Measurements from ENCODE around the gene PIK3CA.

PIK3CA gene

GRCh38 chr3:179279837-179280236 lies 131.7 kb downstream of the PIK3CA start:
- Histone ChIP-seq H3K4me1 (ENCODE audit: insufficient read depth, low read length) (no peaks in the 10 kb centered on the region), H2AFZ (ENCODE audit: low read depth, low read length) (no peak overlapping the region), H3K36me3 (ENCODE audit: insufficient read depth, low read length) (no peaks in the 10 kb centered on the region), H3K9me3 (ENCODE audit: insufficient read depth, low read length, severe bottlenecking) (no peaks in the 10 kb centered on the region), H3K79me2 (ENCODE audit: insufficient read depth, low read length) (no peaks in the 10 kb centered on the region), H3K9ac (ENCODE audit: low read depth, low read length) (no peak overlapping the region), H3K4me3 (ENCODE audit: low read depth in 1 of 2, low read length in 2 of 2) (no peak overlapping the region), H3K27ac (ENCODE audit: low read length) (no peak overlapping the region), H4K20me1 (ENCODE audit: insufficient read depth, low read length) (no peaks in the 10 kb centered on the region), H3K4me2 (ENCODE audit: insufficient read depth, low read length) (no peak overlapping the region), H3K27me3 (ENCODE audit: insufficient read depth, low read length, poor library complexity) (peaks cover 3% of the 10 kb centered on the region)
- no peak for DNase-seq
- TF ChIP-seq EZH2 (IDR thresholded peaks at IDR 0.05; ENCODE audit: borderline replicate concordance, low read depth, low read length, severe bottlenecking) (no peak), CTCF (IDR thresholded peaks at IDR 0.05; ENCODE audit: borderline replicate concordance, extremely low read depth, low read length, poor library complexity, severe bottlenecking) (no peak)
- no peak for ATAC-seq (ENCODE audit: insufficient read depth, low read depth)

GRCh38 chr3:179281825-179282224 lies 133.7 kb downstream of the PIK3CA start:
- TF ChIP-seq EZH2 (IDR thresholded peaks at IDR 0.05; ENCODE audit: borderline replicate concordance, low read depth, low read length, severe bottlenecking) (no peak), CTCF (IDR thresholded peaks at IDR 0.05; ENCODE audit: borderline replicate concordance, extremely low read depth, low read length, poor library complexity, severe bottlenecking) (no peak)
- H3K79me2 ChIP-seq (ENCODE audit: insufficient read depth, low read length) = no peaks in the 10 kb centered on the region
- H3K4me2 ChIP-seq (ENCODE audit: insufficient read depth, low read length) = no peak overlapping the region
- H4K20me1 ChIP-seq (ENCODE audit: insufficient read depth, low read length) = no peaks in the 10 kb centered on the region
- no peak overlapping the region for H3K4me3 ChIP-seq (ENCODE audit: low read depth in 1 of 2, low read length in 2 of 2)
- H3K9ac ChIP-seq (ENCODE audit: low read depth, low read length) = no peak overlapping the region
- H3K4me1 ChIP-seq (ENCODE audit: insufficient read depth, low read length) = no peaks in the 10 kb centered on the region
- no peak overlapping the region for H3K27ac ChIP-seq (ENCODE audit: low read length)
- DNase-seq (no peak), ATAC-seq (ENCODE audit: insufficient read depth, low read depth) (no peak)
- H3K36me3 ChIP-seq (ENCODE audit: insufficient read depth, low read length) = no peaks in the 10 kb centered on the region
- H3K27me3 ChIP-seq (ENCODE audit: insufficient read depth, low read length, poor library complexity) = peaks cover 3% of the 10 kb centered on the region
- no peak overlapping the region for H2AFZ ChIP-seq (ENCODE audit: low read depth, low read length)
- H3K9me3 ChIP-seq (ENCODE audit: insufficient read depth, low read length, severe bottlenecking) = no peaks in the 10 kb centered on the region

- TF ChIP-seq CTCF (IDR thresholded peaks at IDR 0.05; ENCODE audit: borderline replicate concordance, extremely low read depth, low read length, poor library complexity, severe bottlenecking) (no peak), EZH2 (IDR thresholded peaks at IDR 0.05; ENCODE audit: borderline replicate concordance, low read depth, low read length, severe bottlenecking) (no peak)
- H3K4me2 ChIP-seq (ENCODE audit: insufficient read depth, low read length) = no peak overlapping the region
Observed at GRCh38 chr3:179286331-179286730, 138.2 kb downstream of the PIK3CA start.

GRCh38 chr3:179288845-179289244 lies 140.7 kb downstream of the PIK3CA start:
- H3K27ac ChIP-seq (ENCODE audit: low read length) = no peak overlapping the region
- ATAC-seq (ENCODE audit: insufficient read depth, low read depth) = no peak
- no peaks in the 10 kb centered on the region for H3K9me3 ChIP-seq (ENCODE audit: insufficient read depth, low read length, severe bottlenecking)
- H4K20me1 ChIP-seq (ENCODE audit: insufficient read depth, low read length) = no peaks in the 10 kb centered on the region
- H3K4me1 ChIP-seq (ENCODE audit: insufficient read depth, low read length) = no peaks in the 10 kb centered on the region
- H3K9ac ChIP-seq (ENCODE audit: low read depth, low read length) = no peak overlapping the region
- H3K4me2 ChIP-seq (ENCODE audit: insufficient read depth, low read length) = no peak overlapping the region
- no peak for DNase-seq
- no peak overlapping the region for H3K4me3 ChIP-seq (ENCODE audit: low read depth in 1 of 2, low read length in 2 of 2)
- TF ChIP-seq EZH2 (IDR thresholded peaks at IDR 0.05; ENCODE audit: borderline replicate concordance, low read depth, low read length, severe bottlenecking) (no peak), CTCF (IDR thresholded peaks at IDR 0.05; ENCODE audit: borderline replicate concordance, extremely low read depth, low read length, poor library complexity, severe bottlenecking) (no peak)
- H3K79me2 ChIP-seq (ENCODE audit: insufficient read depth, low read length) = no peaks in the 10 kb centered on the region
- no peaks in the 10 kb centered on the region for H3K36me3 ChIP-seq (ENCODE audit: insufficient read depth, low read length)
- H2AFZ ChIP-seq (ENCODE audit: low read depth, low read length) = no peak overlapping the region
- no peaks in the 10 kb centered on the region for H3K27me3 ChIP-seq (ENCODE audit: insufficient read depth, low read length, poor library complexity)

More at GRCh38 chr3:179286331-179286730, 138.2 kb downstream of the PIK3CA start:
- H3K27me3 ChIP-seq (ENCODE audit: insufficient read depth, low read length, poor library complexity) = no peaks in the 10 kb centered on the region
- no peak for ATAC-seq (ENCODE audit: insufficient read depth, low read depth)
- H3K79me2 ChIP-seq (ENCODE audit: insufficient read depth, low read length) = no peaks in the 10 kb centered on the region
- no peaks in the 10 kb centered on the region for H4K20me1 ChIP-seq (ENCODE audit: insufficient read depth, low read length)
- no peak overlapping the region for H2AFZ ChIP-seq (ENCODE audit: low read depth, low read length)
- H3K9me3 ChIP-seq (ENCODE audit: insufficient read depth, low read length, severe bottlenecking) = no peaks in the 10 kb centered on the region
- H3K9ac ChIP-seq (ENCODE audit: low read depth, low read length) = no peak overlapping the region
- H3K4me3 ChIP-seq (ENCODE audit: low read depth in 1 of 2, low read length in 2 of 2) = no peak overlapping the region
- no peaks in the 10 kb centered on the region for H3K36me3 ChIP-seq (ENCODE audit: insufficient read depth, low read length)
- no peak for DNase-seq
- no peak overlapping the region for H3K27ac ChIP-seq (ENCODE audit: low read length)
- H3K4me1 ChIP-seq (ENCODE audit: insufficient read depth, low read length) = no peaks in the 10 kb centered on the region

Measured in DND-41 (cell line).